Measurements from ENCODE around the gene TSGA10.
A peak's percentile ranks its signal among the peaks of the same experiment; 100 is the strongest.
"Not testable (repeated sequence)": the region's sequence is repeated elsewhere in the genome, so short reads cannot be mapped to it uniquely, and the experiment has no call there.

The TSGA10 gene

GRCh38 chr2:99153921-99154604, 679 bp downstream of the TSGA10 start:
- peak; percentile 46 for DNase-seq (ENCODE audit: low spot score)

DNA sequence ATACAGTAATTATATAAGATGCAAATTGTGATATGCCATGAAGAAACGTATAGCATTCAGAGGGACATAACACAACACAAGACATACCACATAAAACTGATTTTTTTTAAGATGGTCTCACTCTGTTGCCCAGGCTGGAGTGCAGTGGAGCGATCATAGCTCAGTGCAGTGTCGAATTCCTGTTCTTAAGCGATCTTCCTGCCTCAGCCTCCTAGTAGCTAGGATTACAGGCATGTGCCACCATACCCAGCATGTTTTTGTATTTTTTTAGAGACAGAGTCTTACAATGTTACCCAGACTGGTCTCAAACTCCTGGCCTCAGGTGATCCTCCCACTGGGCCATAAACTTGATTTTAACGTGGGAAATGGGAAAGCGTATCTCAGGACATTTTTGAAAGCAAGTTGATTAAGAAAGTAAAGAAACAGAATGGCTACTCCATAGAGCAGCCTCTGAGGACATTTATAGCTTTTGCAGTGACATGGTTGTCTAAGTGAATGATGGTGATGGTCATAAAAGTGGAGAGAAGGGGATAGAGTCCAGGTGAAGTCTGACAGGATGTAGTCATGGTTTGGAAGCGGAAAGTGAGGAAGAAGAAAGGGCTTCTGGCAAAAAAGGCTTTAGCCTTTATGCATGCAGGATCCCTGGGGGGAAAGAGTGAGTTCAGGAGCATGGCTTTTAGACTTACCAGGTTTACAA, 2.4 kb downstream of the TSGA10 start:
- no peak for DNase-seq (ENCODE audit: low spot score)

GRCh38 chr2:99150706-99151105, 4.0 kb downstream of the TSGA10 start:
- no peak for DNase-seq (ENCODE audit: low spot score)

- DNase-seq (ENCODE audit: low spot score), result peak; percentile 94
Measured at GRCh38 chr2:99141110-99142108, 13.3 kb downstream of the TSGA10 start, which contains the start of gene C2orf15. Gene C2orf15 (plus strand): TSS chr2:99141707. CDS start chr2:99150559, 8,852 bp downstream.

DNA sequence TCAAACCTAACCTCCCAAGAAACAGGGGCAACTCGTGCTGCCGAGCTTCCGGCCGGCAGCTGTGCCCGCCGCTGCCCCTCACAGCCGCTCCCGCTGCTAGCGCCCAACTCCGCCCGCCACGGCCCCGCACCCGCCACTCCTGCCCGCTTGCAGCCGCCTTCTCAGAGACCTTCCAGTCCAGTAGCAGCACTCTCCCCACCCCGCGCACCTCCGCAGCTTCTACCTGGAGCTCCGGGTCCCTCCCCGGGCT, 14.0 kb downstream of the TSGA10 start:
- no peak for DNase-seq (ENCODE audit: low spot score)

DNA sequence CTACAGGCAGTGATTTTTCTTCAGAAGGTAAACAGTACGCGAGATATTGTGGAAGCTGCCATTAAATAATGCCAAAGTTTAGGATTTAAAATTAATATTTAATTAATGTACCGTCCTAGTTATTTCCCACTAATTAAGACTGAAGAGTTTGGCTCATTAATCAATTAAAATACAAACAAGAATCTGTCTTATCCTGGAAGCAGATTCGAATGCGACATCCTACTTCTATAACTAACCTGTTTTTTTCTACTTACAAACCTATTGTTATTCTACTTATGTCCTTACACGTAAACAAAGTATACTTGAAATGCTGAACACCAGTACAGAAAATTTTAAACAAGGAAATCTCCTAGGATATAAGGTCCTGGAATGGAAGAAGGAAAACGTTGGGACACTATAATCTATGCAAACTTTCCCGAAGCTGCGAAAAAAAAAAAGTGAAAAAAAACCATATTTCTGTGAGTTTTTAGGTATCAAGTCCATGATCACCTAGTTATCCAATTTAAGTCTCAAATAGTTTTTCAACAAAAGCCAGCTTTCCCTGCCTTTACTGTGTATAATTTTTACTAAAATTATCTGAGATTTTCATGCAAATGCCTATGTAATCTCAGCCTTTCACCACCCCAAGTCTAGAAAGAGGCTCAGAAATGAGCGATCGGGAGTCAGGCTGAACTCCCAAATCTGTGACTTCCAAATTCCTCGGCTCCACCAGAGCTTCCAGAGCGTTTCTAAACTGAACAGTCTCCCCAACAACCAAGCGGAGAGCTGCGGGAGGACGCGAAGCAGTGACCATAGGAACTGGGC, 14.5 kb downstream of the TSGA10 start:
- peak; percentile 20 for DNase-seq (ENCODE audit: low spot score)

GRCh38 chr2:99139003-99139402, 15.7 kb downstream of the TSGA10 start:
- DNase-seq (ENCODE audit: low spot score), result no peak

DNA sequence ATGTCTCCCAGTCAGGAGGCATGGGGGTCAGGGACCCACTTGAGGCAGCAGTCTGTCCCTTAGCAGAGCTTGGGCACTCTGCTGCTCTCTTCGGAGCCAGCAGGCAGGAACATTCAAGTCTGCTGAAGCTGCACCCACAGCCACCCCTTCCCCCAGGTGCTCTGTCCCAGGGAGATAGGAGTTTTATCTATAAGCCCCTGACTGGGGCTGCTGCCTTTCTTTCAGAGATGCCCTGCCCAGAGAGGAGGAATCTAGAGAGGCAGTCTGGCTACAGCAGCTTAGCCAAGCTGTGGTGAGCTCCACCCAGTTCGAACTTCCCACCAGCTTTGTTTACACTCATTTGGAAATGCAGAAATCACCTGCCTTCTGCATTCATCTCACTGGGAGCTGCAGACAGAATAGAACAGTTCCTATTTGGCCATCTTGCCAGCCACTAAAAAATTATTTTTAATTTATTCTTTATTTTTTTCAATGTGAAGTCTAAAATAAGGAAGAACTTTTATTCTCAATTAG, 19.6 kb downstream of the TSGA10 start:
- not testable (repeated sequence) for DNase-seq (ENCODE audit: low spot score)

- DNase-seq (ENCODE audit: low spot score), result no peak
Measured at GRCh38 chr2:99127981-99128380, 26.8 kb downstream of the TSGA10 start.

- peak; percentile 69 for DNase-seq (ENCODE audit: low spot score)
Measured at GRCh38 chr2:99112617-99113016, 42.1 kb downstream of the TSGA10 start.

DNA sequence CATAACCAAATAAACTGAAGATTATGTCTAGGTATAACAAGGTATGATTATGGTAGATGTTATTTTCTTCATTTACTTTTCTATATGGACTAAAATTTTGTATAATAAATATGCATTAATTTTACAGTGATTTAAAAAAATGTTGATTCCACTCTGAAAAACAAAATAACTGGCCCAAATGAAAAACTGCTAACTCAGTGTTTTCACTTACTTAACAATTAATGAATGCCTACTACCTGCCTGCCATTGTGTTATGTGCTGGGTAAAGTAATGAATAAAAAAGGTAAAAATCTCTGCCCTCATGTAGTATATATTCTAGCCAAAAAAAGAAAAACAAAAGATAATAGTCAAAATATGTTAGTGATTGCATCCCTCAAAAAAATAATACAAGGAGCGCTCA, 42.8 kb downstream of the TSGA10 start:
- no peak for DNase-seq (ENCODE audit: low spot score)

DNA sequence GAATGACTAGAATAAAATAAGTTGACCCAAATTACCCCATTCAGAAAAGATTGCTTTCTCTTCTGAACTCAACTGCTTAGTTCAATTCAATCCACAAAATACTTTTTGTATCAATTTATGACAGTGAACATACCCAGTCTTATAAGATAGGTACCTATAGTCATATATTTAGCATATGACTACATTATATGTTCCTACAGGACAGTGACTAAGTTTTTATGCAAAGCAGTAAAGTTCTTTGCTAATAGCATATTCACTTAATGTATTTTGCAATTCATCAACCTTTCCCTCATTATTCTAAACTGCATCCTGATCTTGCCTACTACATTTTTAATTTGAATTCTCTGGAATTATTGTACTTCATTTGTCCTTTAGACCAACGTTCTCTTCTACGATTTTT, 43.5 kb downstream of the TSGA10 start:
- DNase-seq (ENCODE audit: low spot score), result no peak

- DNase-seq (ENCODE audit: low spot score), result no peak
Measured at GRCh38 chr2:99106913-99107312, 47.8 kb downstream of the TSGA10 start.

GRCh38 chr2:99104006-99104405, 50.7 kb downstream of the TSGA10 start:
- DNase-seq (ENCODE audit: low spot score), result no peak

- peak; percentile 59 for DNase-seq (ENCODE audit: low spot score)
Measured at GRCh38 chr2:99101697-99102096, 53.0 kb downstream of the TSGA10 start.

DNA sequence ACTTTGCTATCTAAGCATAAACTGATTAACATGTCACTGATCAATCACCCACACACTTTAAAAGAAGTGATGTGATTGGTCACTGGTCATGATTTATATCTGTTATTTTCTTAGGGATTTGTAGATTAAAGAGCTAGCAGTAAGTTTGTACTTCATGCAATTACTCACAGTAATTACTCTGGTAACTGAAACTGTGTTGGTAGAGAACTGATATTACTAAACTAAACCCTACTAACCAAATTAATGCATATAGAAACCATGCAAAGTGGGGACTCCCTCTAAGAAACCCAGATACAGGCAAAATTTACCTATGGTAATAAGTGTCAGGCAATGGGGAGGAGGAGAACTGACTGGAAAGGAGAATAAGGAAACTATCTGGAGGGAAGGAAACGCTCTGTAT, 58.0 kb downstream of the TSGA10 start:
- DNase-seq (ENCODE audit: low spot score), result no peak

DNA sequence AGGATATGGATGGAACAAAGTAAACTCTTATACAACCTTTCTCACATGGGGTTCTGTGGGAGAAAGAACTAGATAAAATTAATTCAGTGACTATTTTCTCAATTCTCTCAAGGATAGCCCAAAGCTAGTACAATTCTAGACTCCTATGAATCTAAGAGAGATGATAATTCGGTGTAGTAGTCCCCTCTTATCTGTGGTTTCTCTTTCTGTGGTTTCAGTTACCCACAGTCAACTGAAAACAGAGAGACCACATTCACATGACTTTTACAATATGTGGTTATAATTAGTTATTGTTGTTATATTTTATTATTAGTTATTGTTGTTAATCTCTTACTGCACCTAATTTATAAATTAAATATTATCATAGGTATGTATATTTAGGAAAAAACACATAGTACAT, 66.7 kb downstream of the TSGA10 start:
- no peak for DNase-seq (ENCODE audit: low spot score)

DNA sequence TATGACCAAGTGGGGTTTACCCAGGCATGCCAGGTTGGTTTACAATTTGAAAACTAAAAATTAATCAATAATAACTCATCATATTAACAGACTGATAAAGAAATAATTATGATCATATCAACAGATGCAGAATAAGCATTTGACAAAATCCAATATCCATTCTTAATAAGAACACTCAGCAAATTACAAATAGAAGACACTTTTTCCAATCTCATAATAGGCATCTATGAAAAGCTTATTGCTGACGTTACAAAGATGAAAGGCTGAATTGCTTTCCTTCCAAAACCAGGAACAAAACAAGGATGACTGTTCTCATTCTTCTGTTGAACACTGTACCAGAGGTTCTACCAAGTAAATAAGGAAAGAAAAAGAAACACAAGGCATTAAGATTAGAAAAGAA, 68.4 kb downstream of the TSGA10 start:
- no peak for DNase-seq (ENCODE audit: low spot score)

- no peak for DNase-seq (ENCODE audit: low spot score)
Measured at GRCh38 chr2:99085421-99085820, 69.3 kb downstream of the TSGA10 start.

GRCh38 chr2:99084256-99084655, 70.5 kb downstream of the TSGA10 start:
- DNase-seq (ENCODE audit: low spot score), result no peak

- no peak for DNase-seq (ENCODE audit: low spot score)
Measured at GRCh38 chr2:99081891-99082290, 72.9 kb downstream of the TSGA10 start.

GRCh38 chr2:99079226-99079625, 75.5 kb downstream of the TSGA10 start:
- DNase-seq (ENCODE audit: low spot score), result no peak
